Activated T-helper 9 cell treated with anti-CD3 and anti-CD28 coated beads, Interleukin-2, amount 50 U/mL, for 16 hours (primary cell): ENCODE measurements around the gene GDPD3.
"Not testable (repeated sequence)": the region's sequence is repeated elsewhere in the genome, so short reads cannot be mapped to it uniquely, and the experiment has no call there.

Experiments
- DNase-seq: peaks from one replicate; pipeline ENCODE4 v3.0.0-alpha.2; 2020; ENCODE audit warnings: low read depth

GDPD3 gene, protein sequence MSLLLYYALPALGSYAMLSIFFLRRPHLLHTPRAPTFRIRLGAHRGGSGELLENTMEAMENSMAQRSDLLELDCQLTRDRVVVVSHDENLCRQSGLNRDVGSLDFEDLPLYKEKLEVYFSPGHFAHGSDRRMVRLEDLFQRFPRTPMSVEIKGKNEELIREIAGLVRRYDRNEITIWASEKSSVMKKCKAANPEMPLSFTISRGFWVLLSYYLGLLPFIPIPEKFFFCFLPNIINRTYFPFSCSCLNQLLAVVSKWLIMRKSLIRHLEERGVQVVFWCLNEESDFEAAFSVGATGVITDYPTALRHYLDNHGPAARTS

DNA sequence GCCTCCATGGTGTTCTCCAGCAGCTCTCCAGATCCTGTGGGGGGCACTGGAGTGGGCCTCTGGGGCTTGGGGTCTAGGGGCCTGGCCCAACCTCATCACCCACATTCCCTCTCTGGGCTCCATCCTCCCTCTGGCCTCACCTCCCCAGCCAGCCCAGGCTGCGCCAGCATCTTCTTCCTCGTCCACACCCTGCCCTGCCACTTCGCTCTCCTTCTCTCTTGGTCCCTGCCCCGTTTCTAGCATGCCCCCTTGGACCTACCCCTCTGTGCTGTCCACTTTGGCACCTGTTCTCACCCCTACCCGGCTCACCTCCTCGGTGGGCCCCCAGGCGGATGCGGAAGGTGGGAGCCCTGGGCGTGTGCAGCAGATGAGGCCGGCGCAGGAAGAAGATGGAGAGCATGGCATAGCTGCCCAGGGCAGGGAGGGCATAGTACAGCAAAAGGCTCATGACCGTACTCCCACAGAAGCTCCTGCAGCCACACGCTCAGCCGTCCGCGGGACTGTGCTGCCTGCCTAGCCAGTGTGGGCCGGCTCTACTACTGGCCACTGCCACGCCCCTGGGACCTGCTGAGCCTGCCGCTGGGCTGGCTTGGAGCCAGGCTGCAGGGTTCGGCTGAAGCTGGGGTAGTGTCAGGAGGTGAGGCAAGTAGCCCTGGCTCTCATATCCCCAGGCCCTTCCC is at the start of gene GDPD3:
Gene GDPD3 (minus strand): TSS at position 507 of the 680 bp plus-strand sequence. CDS start 59 bp downstream, at position 448.
- DNase-seq = no peak

DNA sequence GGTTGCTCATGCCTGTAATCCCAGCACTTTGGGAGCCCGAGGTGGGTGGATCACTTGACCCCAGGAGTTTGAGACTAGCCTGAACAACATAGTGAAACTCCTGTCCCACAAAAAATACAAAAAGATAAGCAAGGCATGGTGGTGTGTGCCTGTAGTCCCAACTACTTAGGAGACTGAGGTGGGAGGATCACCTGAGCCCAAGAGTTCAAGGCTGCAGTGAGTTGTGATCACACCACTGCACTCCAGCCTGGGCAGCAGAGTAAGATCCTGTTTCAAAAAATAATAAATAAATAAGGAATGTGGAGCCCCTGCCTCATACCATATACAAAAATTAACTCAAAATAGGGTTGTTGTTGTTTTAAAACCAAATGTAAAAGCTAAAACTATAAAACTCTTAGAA is 43.9 kb upstream of the GDPD3 start:
- no peak for DNase-seq

GRCh38 chr16:30155188-30155587 is 41.9 kb upstream of the GDPD3 start:
- DNase-seq = no peak

DNA sequence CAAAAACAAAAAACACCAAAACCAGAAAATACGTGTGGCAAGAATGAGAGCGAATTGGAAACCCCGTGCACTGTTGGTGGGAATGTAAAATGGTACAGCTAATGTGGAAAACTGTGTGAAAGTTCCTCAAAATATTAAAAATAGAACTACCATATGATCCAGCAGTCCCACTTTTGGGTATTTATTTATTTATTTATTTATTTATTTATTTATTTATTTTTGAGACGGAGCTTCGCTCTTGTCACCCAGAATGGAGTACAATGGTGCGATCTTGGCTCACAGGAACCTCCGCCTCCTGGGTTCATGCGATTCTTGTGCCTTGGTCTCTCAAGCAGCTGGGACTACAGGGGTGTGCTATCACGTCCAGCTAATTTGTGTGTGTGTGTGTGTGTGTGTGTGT is 39.2 kb upstream of the GDPD3 start:
- no peak for DNase-seq

DNA sequence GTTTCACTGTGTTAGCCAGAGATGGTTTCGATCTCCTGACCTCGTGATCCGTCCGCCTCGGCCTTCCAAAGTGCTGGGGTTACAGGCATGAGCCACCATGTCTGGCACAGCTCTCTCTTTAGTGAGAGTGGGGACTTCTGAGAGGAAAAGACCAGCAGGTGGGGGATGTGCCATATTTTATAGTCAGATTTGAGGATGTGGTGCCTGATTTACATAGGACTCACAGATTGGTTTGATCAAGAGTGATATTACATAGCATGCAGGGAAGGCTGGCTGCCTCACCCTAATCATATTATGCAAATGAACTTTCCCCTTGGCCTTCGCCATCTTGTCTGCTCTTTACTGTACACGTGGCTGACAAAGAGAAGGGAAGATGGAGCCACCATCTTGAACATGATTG is 37.8 kb upstream of the GDPD3 start:
- no peak for DNase-seq

- no peak for DNase-seq
Observed at GRCh38 chr16:30149250-30149930, 36.1 kb upstream of the GDPD3 start.

GRCh38 chr16:30147843-30148510 is 34.6 kb upstream of the GDPD3 start:
- no peak for DNase-seq

- no peak for DNase-seq
Observed at GRCh38 chr16:30145657-30146056, 32.3 kb upstream of the GDPD3 start.

DNA sequence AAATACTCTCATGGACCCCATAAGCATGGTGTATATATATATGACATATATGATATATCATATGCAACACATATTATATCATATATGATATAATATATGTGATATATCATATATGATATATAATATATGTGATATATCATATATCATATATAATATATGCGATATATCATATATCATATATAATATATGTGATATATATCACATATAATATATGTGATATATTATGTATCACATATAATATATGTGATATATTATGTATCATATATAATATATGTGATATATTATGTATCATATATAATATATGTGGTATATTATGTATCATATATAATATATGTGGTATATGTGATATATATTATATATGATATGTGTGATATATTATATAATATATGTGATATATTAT is 31.6 kb upstream of the GDPD3 start:
- no peak for DNase-seq

DNA sequence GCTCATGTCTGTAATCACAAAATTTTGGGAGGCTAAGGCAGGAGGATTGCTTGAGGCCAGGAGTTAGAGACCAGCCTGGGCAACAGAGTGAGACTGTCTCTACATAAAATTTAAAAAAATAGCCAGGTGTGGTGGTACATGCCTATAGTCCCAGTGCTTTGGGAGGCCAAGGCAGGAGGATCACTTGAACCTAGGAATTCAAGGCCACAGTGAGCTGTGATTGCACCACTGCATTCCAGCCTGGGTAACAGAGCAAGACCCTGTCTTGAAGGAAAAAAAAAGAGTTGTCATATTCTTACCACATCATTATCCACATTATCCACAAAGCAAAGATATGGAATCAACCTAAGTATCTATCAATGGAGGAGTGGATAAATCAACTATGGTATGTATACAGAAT is 30.7 kb upstream of the GDPD3 start:
- DNase-seq = no peak

- no peak for DNase-seq
Observed at GRCh38 chr16:30143347-30143702, 30.0 kb upstream of the GDPD3 start.

DNA sequence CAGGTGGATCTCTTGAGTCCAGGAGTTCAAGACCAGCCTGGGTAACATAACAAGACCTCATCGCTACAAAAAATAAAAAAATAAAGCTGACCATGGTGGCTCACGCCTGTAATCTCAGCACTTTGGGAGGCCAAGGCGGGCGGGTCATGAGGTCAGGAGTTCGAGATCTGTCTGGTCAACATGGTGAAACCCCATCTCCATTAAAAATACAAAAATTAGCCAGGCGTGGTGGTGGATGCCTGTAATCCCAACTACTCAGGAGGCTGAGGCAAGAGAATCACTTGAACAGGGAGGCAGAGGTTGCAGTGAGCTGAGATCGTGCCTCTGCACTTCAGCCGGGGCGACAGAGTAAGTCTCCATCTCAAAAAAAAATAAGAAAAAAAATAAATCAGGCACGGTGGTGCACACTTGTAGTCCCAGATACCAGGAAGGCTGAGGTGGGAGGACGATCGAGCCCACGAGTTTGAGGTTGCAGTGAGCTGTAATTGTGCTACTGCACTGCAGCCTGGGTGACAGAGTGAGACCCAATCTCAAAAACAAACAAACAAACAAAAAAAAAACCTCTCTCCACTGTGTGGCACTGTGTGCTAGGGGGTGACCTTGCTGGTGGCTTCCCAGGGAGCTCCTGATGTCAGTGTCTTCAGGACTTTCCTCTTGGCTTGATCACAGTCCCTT is 29.5 kb upstream of the GDPD3 start:
- no peak for DNase-seq

DNA sequence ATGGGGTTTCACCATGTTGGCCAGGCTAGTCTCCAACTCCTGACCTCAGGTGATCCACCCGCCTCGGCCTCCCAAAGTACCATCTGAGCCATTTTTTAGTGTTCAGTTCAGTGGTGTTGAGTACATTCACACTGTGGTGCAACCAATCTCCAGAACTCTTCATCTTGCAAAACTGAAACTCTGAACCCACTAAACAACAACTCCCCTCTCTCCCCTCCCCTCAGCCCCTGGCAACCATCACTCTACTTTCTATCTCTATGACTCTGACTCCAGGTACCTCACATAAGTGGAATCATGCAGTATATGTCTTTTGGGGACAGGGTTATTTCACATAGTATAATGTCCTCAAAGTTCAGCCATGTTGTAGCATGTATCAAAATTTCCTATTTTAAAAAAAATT is 28.4 kb upstream of the GDPD3 start:
- DNase-seq = no peak

GRCh38 chr16:30139583-30140481 is 26.5 kb upstream of the GDPD3 start:
- no peak for DNase-seq

GRCh38 chr16:30137897-30138296 is 24.6 kb upstream of the GDPD3 start:
- no peak for DNase-seq

DNA sequence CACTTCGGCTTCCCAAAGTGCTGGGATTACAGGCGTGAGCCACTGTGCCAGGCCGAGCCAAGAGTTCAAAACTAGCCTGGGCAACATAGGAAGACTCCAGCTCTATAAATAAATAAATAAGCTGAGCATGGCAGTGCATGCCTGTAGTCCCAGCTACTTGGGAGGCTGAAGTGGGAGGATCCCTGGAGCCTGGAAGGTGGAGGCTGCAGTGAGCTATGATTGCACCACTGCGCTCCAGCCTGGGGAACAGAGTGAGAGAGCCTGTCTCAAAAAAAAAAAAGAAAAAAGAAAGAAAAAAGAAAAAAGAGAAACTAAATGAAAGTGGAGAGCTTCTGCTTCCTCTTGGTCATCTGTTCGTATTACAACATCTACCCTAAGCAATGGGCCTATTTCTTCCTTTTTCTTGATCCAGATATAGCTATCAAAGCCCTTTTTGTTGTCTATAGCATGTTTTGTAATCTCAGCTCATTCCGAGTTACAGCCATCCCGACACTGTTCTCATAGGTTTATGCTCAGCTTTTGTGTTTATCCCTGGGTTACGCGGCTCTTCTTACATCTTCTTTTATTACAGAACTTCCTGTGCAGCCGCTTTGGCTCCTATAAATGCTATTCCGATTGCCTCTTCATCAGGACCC is 23.8 kb upstream of the GDPD3 start:
- no peak for DNase-seq

DNA sequence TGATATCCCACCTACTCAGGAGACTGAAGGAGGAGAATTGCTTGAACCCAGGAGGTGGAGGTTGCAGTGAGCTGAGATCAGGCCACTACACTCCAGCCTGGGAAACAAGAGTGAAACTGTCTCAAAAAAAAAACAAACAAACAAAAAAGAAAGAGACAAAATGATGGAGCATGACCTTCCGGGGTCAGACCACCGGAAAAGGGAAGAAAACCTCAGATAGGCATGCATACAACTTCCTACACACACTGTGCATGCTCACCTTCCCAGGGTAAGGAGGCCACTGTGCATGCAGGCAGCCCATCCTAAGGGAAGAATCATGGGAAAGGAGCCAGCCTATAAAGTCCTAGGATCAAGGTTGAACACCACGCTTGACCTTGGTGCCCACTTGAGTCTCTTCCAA is 19.3 kb upstream of the GDPD3 start:
- no peak for DNase-seq

DNA sequence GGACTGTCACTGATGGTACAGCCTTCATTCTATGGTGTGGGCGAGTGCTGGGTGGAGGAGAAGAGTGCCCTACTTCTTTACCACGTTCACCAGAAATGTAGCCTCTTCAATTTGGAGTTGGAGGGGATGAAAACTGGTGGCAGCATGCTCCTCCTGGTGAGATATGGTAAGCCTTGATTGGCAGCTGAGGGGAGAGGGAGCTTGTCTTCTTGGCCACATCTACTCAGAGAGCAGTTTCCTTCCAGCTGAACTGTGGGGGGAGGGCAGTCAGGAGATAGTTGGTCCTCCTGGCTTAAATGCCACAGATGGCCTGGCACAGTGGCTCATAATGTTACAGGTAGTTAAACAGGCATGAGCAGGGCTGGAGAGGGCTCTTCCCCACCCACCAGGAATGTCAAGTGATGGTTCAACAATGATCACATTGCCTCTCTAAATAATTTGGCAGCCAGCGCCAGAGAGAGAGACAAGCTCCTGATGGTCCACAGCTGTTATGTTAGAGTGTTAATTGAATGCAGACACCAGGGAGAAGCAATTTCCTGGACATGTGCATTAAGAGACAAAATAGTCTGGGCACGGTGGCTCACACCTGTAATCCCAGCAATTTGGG is 18.6 kb upstream of the GDPD3 start:
- DNase-seq = no peak

DNA sequence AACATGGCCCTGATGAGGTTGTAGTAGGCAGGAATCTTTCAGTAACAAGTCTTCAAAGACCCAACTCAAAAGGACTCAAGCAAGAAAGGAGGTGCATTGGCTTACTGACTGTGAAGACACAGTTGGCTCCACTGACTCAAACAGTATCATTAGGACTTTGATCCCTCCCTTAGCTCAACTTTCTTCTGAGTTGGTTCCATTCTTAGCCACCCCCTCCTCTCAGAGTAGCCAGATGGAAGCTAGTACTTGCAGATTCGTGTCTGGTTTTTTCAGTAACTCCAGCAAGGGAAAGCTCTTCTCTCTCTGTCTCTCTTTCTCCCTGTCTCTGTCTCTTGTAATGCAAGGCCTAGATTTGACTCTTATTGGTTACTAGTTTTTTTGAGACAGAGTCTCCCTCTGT is 14.7 kb upstream of the GDPD3 start:
- DNase-seq = no peak

GRCh38 chr16:30125690-30126089 is 12.4 kb upstream of the GDPD3 start:
- DNase-seq = not testable (repeated sequence)
